Activated naive CD4-positive, alpha-beta T cell (primary cell): Measurements from ENCODE around the gene SLC25A12.
"Not testable (repeated sequence)": the region's sequence is repeated elsewhere in the genome, so short reads cannot be mapped to it uniquely, and the experiment has no call there.

Source experiments
- DNase-seq, 4 experiments: peaks; one replicate each; lab custom pipeline; 2025; lab: John Stamatoyannopoulos, UW

Gene SLC25A12

GRCh38 chr2:171788316-171788993 lies 105.6 kb downstream of the SLC25A12 start:
- DNase-seq: no peak

GRCh38 chr2:171787333-171788072 lies 106.5 kb downstream of the SLC25A12 start:
- DNase-seq: no peak

GRCh38 chr2:171785450-171785849 lies 108.6 kb downstream of the SLC25A12 start:
- DNase-seq: no peak

GRCh38 chr2:171778515-171778914 lies 115.5 kb downstream of the SLC25A12 start:
- DNase-seq: no peak

- not testable (repeated sequence) for DNase-seq
These were observed 119.5 kb downstream of the SLC25A12 start for GRCh38 chr2:171774581-171774980.

- DNase-seq: no peak
These were observed 121.7 kb downstream of the SLC25A12 start for GRCh38 chr2:171772373-171772772.

- no peak for DNase-seq
These were observed 122.6 kb downstream of the SLC25A12 start for GRCh38 chr2:171771463-171771862.

- DNase-seq: no peak
These were observed 130.4 kb downstream of the SLC25A12 start for GRCh38 chr2:171763602-171764001.

- DNase-seq: no peak
These were observed 131.0 kb downstream of the SLC25A12 start for GRCh38 chr2:171762879-171763573.

- not testable (repeated sequence) for DNase-seq
These were observed 132.9 kb downstream of the SLC25A12 start for GRCh38 chr2:171761176-171761575.

- not testable (repeated sequence) for DNase-seq
These were observed 135.3 kb downstream of the SLC25A12 start for GRCh38 chr2:171758762-171759161.

- no peak for DNase-seq
These were observed 139.6 kb downstream of the SLC25A12 start for GRCh38 chr2:171754254-171754939.

- no peak for DNase-seq
These were observed 146.7 kb downstream of the SLC25A12 start for GRCh38 chr2:171747371-171747770.

GRCh38 chr2:171745806-171746205 lies 148.2 kb downstream of the SLC25A12 start:
- no peak for DNase-seq

- DNase-seq: no peak
These were observed 148.9 kb downstream of the SLC25A12 start for GRCh38 chr2:171745141-171745540.

- no peak for DNase-seq
These were observed 151.3 kb downstream of the SLC25A12 start for GRCh38 chr2:171742760-171743159.

GRCh38 chr2:171741189-171741588 lies 152.9 kb downstream of the SLC25A12 start:
- no peak for DNase-seq

- DNase-seq: no peak
These were observed 157.9 kb downstream of the SLC25A12 start for GRCh38 chr2:171735991-171736710.
